ENCODE results near the gene KIAA1671. TPM values are rescaled to one million over a fixed set of nuclear protein-coding genes. Genes with fewer than 3 reads are reported as not detected.

KIAA1671 gene
- total RNA-seq, 4 donors from 2014 or later, result 30.6 to 52.7 (median 39.9) TPM

GRCh38 chr22:24968066-24968561 is 15.6 kb downstream of the KIAA1671 start:
- TF ChIP-seq CTCF (IDR thresholded peaks at IDR 0.05), result no peak
- no peak for TF ChIP-seq POLR2A (IDR thresholded peaks at IDR 0.05)
- no peak for TF ChIP-seq EP300 (IDR thresholded peaks at IDR 0.05)
- no peak for DNase-seq (ENCODE audit: low spot score in 2 of 2)
- H3K27me3 ChIP-seq, result no peaks in the 10 kb centered on the region
- WGBS, 2 donors, result 72 to 73% methylated on average over 8 of the region's 8 CpGs
- no peaks in the 10 kb centered on the region for H3K9me3 ChIP-seq
- no peak overlapping the region for H3K4me3 ChIP-seq
- H3K27ac ChIP-seq, result peak overlapping the region in 2 of 4 donors; percentile 36 to 45
- peaks cover 0 to 70% (median 12%) of the 10 kb centered on the region in 4 donors for H3K4me1 ChIP-seq
- no peaks in the 10 kb centered on the region for H3K36me3 ChIP-seq

GRCh38 chr22:24969560-24970301 is 17.2 kb downstream of the KIAA1671 start:
- H3K36me3 ChIP-seq, result no peaks in the 10 kb centered on the region
- no peaks in the 10 kb centered on the region for H3K9me3 ChIP-seq
- DNase-seq (ENCODE audit: low spot score in 2 of 2), result peak; percentile 47 to 52
- H3K27me3 ChIP-seq, result no peaks in the 10 kb centered on the region
- H3K4me1 ChIP-seq, result peaks cover 0 to 61% (median 12%) of the 10 kb centered on the region in 4 donors
- TF ChIP-seq EP300 (IDR thresholded peaks at IDR 0.05) (peak in 1 of 2 donors; percentile 32), CTCF (IDR thresholded peaks at IDR 0.05) (no peak), POLR2A (IDR thresholded peaks at IDR 0.05) (no peak)
- peak overlapping the region; percentile 1 to 74 (median 38) for H3K27ac ChIP-seq
- 40 to 49% methylated on average over 11 of the region's 12 CpGs for WGBS, 2 donors
- H3K4me3 ChIP-seq, result no peak overlapping the region

- no peak overlapping the region for H3K4me3 ChIP-seq
- WGBS, 2 donors, result 66 to 94% methylated on average over 2 of the region's 2 CpGs
Observed at GRCh38 chr22:24972369-24972768, 19.9 kb downstream of the KIAA1671 start.

GRCh38 chr22:24973872-24974271 is 21.4 kb downstream of the KIAA1671 start:
- 80% methylated on average over 6 of the region's 6 CpGs for WGBS, 2 donors
- TF ChIP-seq POLR2A (IDR thresholded peaks at IDR 0.05), result no peak
- TF ChIP-seq CTCF (IDR thresholded peaks at IDR 0.05), result no peak
- no peak for TF ChIP-seq EP300 (IDR thresholded peaks at IDR 0.05)
- H3K4me1 ChIP-seq, result peaks cover 0 to 63% (median 34%) of the 10 kb centered on the region in 4 donors

More at GRCh38 chr22:24972369-24972768, 19.9 kb downstream of the KIAA1671 start:
- DNase-seq (ENCODE audit: low spot score in 2 of 2), result no peak
- Histone ChIP-seq H3K27ac (no peak overlapping the region), H3K36me3 (no peaks in the 10 kb centered on the region), H3K4me1 (peaks cover 0 to 62% (median 25%) of the 10 kb centered on the region in 4 donors), H3K9me3 (no peaks in the 10 kb centered on the region), H3K27me3 (no peaks in the 10 kb centered on the region)
- TF ChIP-seq EP300 (IDR thresholded peaks at IDR 0.05), result no peak
- no peak for TF ChIP-seq POLR2A (IDR thresholded peaks at IDR 0.05)
- no peak for TF ChIP-seq CTCF (IDR thresholded peaks at IDR 0.05)

GRCh38 chr22:24975125-24975640 is 22.7 kb downstream of the KIAA1671 start:
- no peak for DNase-seq (ENCODE audit: low spot score in 2 of 2)
- 67 to 73% methylated on average over 5 of the region's 5 CpGs for WGBS, 2 donors
- H3K9me3 ChIP-seq, result no peaks in the 10 kb centered on the region
- H3K36me3 ChIP-seq, result no peaks in the 10 kb centered on the region
- H3K4me3 ChIP-seq, result no peak overlapping the region
- peak overlapping the region in 3 of 4 donors; percentile 81 to 93 (median 91) for H3K27ac ChIP-seq
- H3K27me3 ChIP-seq, result no peaks in the 10 kb centered on the region
- TF ChIP-seq EP300 (IDR thresholded peaks at IDR 0.05), result no peak
- TF ChIP-seq POLR2A (IDR thresholded peaks at IDR 0.05), result no peak
- TF ChIP-seq CTCF (IDR thresholded peaks at IDR 0.05), result no peak
- peaks cover 0 to 56% (median 34%) of the 10 kb centered on the region in 4 donors for H3K4me1 ChIP-seq

More at GRCh38 chr22:24973872-24974271, 21.4 kb downstream of the KIAA1671 start:
- no peak for DNase-seq (ENCODE audit: low spot score in 2 of 2)
- H3K27ac ChIP-seq, result peak overlapping the region in 1 of 4 donors; percentile 81
- no peak overlapping the region for H3K4me3 ChIP-seq
- H3K9me3 ChIP-seq, result no peaks in the 10 kb centered on the region
- H3K36me3 ChIP-seq, result no peaks in the 10 kb centered on the region
- H3K27me3 ChIP-seq, result no peaks in the 10 kb centered on the region
